Measurements from ENCODE around the gene MCRIP2. TPM values are rescaled to one million over a fixed set of nuclear protein-coding genes. Genes with fewer than 3 reads are reported as not detected.

MCRIP2 gene
- total and polyA plus RNA-seq, 9 of the 15 experiments (the other 6 are each of a cell fraction or from before 2014, with no cell fraction given), result 0.80 to 120 (median 35.2) TPM

GRCh38 chr16:638836-639235, 2.8 kb upstream of the MCRIP2 start (continued):
- TF ChIP-seq SFPQ (IDR thresholded peaks at IDR 0.05; ENCODE audit: low read depth, low read length) (no peak), KDM4B (IDR thresholded peaks at IDR 0.05; ENCODE audit: borderline replicate concordance in 2 of 2, low read depth in 1 of 2) (no peak), HMGN3 (IDR thresholded peaks at IDR 0.05; ENCODE audit: borderline replicate concordance, extremely low read depth, insufficient read length, low read depth, low read length) (peak; percentile 18), ZNF3 (CRISPR knock-in tag; IDR thresholded peaks at IDR 0.05) (no peak), TAL1 (IDR thresholded peaks at IDR 0.05) (no peak), NCOA4 (IDR thresholded peaks at IDR 0.05; ENCODE audit: partially characterized antibody) (no peak), NFIC (IDR thresholded peaks at IDR 0.05) (no peak)

- Histone ChIP-seq H3K79me2 (ENCODE audit: control insufficient read depth, insufficient read depth, low read length) (peaks cover 58% of the 10 kb centered on the region), H3K4me1 (replicated peaks in 1 of 2; ENCODE audit: control insufficient read depth in 2 of 2, insufficient read depth in 2 of 2, low read length in 2 of 2) (peaks cover 15 to 81% of the 10 kb centered on the region in 2 experiments; a peak in 4 of 5 replicates), H3K9me1 (ENCODE audit: control insufficient read depth, insufficient read depth, low read length) (no peaks in the 10 kb centered on the region), H3K9ac (ENCODE audit: insufficient read depth in 1 of 2, low read depth in 2 of 2, low read length in 2 of 2) (peak overlapping the region in 1 of 2 experiments; percentile 99; a peak in 2 of 4 replicates), H3K27ac (ENCODE audit: extremely low read depth, low read depth, low read length) (peak overlapping the region; percentile 94; the same call in 1 of the 3 replicates), H3K4me2 (ENCODE audit: insufficient read depth, low read length) (no peak overlapping the region), H3K9me3 (replicated peaks; ENCODE audit: control insufficient read depth, insufficient read depth, low read depth, low read length) (no peaks in the 10 kb centered on the region), H4K20me1 (replicated peaks; ENCODE audit: control insufficient read depth, insufficient read depth, low read length) (no peaks in the 10 kb centered on the region), H3K36me3 (ENCODE audit: control insufficient read depth, insufficient read depth, low read length) (peaks cover 23% of the 10 kb centered on the region; the same call in 1 of the 3 replicates), H3K4me3 (peak overlapping the region; percentile 89), H3K27me3 (ENCODE audit: control insufficient read depth in 2 of 2, insufficient read depth in 2 of 2, low read length in 2 of 2) (no peaks in the 10 kb centered on the region), H2AFZ (ENCODE audit: low read depth, low read length) (no peak overlapping the region)
- intact Hi-C loops (cut with micrococcal nuclease), result loop anchor here (1.0 kb wide), 1 partner anchor 50 kb away; the partner anchor contains the start of gene RAB40C
- in situ Hi-C loops (cut with MboI), result no loop called here
- DNase-seq (ENCODE audit: extremely low read depth in 1 of 4, low spot score in 3 of 4) (no peak), ATAC-seq (no peak), FAIRE-seq (no peak)
- whole genome bisulfite sequencing (ENCODE audit: insufficient coverage, low coverage, missing lambda C conversion rate), result 56% methylated on average over 2 of the region's 5 CpGs
- ChIA-PET POLR2A (no interaction called here), CTCF (ENCODE audit: low intra/inter-chr PET ratio) (no interaction called here)
- BruUV-seq (replicated peaks), result no TSS peak
- no peak for TF ChIP-seq RBM22 (IDR thresholded peaks at IDR 0.05; ENCODE audit: low read depth, low read length, poor library complexity, severe bottlenecking)
- no peak for TF ChIP-seq ZNF57 (CRISPR knock-in tag; IDR thresholded peaks at IDR 0.05)
- TF ChIP-seq SP2 (IDR thresholded peaks at IDR 0.05; ENCODE audit: extremely low read depth, low read depth, low read length, poor library complexity, severe bottlenecking), result no peak
- TF ChIP-seq POLR2AphosphoS2 (IDR thresholded peaks at IDR 0.05; ENCODE audit: low read length), result no peak
- no peak for TF ChIP-seq IRF2 (CRISPR knock-in tag; IDR thresholded peaks at IDR 0.05)
- TF ChIP-seq CBFA2T2 (conservative IDR thresholded peaks at IDR 0.05), result no peak
- TF ChIP-seq EWSR1 (IDR thresholded peaks at IDR 0.05; ENCODE audit: borderline replicate concordance, low read depth, partially characterized antibody), result no peak
- TF ChIP-seq AFF4 (CRISPR knock-in tag; IDR thresholded peaks at IDR 0.05), result no peak
- TF ChIP-seq CEBPB (tag; IDR thresholded peaks at IDR 0.05), result no peak
- TF ChIP-seq SMARCA4 (IDR thresholded peaks at IDR 0.05), result no peak
Observed at GRCh38 chr16:640614-641013, 1.0 kb upstream of the MCRIP2 start.
